ENCODE measurements around the gene DIP2A.

The DIP2A gene

DNA sequence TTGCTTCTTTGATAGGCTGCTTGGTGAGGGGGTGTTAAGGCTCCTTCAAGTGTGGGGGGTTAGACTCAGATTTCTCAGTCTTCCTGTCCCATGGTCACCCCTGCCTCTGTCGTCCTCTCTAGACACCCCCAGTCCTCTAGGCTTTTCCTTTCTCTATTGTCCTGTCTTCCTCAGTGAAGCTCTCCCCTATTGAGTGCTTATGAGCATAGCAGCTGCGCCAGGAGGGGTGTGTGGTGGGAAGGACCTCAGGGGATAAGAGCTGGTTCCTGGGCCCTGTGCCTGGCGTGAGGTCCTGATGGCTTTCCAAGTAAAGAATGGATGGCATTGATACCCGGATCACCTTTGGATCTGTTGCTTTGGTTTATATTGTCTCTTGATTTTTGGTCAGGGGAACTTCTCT lies 69.1 kb downstream of the DIP2A start:
- no peak for DNase-seq (ENCODE audit: low read depth)

DNA sequence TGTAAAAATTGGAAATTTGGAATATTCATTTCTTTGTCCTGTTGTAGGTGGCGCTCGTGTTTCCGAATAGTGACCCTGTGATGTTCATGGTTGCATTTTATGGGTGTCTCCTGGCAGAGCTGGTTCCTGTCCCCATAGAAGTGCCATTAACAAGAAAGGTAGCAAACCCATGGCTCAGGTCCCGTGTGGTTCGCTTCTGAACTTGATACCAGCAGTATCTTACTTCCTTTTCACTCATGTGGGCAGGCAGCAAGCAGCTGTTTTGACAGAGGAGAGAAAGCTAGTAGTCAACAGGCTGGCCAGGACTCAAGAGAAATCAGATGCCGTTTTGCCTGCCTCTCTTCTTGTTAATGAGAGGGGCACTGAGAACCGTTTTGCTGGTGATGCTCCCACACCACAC lies 73.4 kb downstream of the DIP2A start:
- no peak for DNase-seq (ENCODE audit: low read depth)

DNA sequence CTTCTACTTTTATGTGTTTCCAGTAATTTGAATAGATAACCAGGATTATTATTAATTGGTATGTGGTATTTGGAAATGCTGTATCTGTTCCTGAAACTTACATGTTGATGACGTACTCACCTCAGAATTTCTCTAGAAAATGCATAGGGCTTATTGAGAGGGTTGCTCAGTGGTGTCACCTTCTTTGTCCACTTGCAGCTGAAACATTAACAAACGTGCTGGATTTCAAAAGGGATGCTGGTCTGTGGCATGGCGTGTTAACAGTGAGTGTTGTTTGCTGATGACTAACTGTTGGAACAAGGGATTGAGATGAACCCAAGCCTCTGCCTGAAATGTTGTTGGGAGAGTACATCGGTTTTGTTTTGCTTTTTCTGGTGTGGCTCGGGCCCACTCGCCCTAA lies 78.3 kb downstream of the DIP2A start:
- no peak for DNase-seq (ENCODE audit: low read depth)

DNA sequence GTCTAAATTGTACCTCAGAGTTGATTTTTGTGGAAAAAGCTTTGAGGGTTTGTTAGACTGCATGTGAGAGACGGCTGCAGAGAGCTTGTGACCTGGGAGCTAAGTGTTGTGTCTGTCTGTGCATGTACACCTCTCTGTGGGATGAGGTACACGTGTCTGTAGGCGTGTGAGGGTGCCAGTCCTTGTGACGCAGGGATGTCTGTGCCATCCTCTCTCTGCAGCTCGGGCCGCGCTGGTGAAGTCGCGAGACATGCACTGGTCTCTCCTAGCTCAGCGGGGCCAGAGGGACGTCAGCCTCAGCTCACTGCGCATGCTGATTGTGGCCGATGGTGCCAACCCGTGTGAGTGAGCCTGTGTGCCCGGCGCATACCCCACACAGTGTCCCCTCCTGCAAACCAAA lies 79.6 kb downstream of the DIP2A start:
- no peak for DNase-seq (ENCODE audit: low read depth)

DNA sequence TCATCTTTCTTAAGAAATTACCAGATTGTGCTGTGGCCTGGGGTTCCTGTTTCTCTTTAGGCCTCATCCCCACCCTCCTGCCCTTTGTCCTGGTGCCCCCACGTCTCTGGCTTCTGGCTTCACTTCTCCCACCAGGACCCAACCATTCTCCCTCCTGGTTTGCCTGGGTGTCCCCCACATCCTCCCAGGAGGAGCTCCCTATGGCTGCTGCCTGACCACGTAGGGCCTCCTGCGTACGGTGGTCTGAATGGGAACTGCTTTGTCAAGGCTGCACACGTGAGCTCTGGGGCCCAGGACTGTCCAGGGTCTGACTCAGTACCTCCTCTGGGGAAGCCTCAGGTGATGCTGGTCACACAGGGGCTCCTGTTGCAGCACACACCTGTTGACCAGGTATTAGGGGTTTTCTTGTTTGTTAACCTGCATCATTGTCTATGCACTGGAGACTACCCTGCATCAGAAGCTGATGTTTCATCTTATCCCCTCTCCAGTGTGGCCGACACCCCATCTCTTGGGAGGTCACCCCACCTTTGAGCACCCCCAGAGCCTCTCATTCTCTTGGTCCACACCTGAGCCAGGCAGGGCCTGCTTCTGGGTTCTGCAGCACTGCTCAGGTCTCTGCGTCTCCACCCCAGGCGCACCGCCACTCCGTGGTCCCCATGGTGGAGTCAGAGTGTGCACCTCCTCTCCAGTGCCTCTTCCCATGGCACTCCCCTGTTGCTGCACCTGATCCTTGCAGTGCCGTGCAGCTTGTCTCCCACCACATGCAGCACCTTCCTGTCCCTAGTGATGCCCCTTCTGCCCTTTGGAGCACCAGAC lies 80.4 kb downstream of the DIP2A start:
- DNase-seq (ENCODE audit: low read depth), result no peak

DNA sequence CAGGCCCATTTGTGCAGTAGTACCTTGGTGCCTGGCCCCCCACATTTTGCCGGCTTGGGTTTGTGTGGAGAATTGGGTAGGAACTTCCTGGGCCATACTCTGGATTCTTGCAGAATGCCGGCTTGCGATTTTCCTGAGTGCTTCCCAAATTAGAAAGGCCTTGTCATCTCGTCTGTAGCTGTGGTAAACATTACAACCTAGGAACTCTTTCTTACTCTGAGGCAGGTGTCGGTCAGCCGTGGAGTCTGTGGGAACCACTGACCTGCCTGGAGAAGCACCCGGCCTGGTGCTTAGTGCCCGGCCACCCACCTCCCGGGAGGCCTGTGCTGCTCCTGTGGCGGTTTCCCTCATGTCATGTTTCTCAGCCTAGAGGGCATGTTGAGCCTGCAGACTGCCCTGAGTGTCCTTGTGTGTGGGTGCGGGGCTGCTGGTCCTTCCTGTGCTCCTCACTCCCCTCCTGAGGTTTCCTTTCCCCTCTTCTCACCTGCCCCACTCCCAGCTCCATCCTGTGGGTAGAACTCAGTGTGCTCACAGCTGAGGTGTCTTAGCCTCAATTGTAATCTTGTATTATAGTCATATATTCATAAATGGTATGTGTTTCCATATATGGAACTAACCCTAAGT lies 81.5 kb downstream of the DIP2A start:
- no peak for DNase-seq (ENCODE audit: low read depth)

DNA sequence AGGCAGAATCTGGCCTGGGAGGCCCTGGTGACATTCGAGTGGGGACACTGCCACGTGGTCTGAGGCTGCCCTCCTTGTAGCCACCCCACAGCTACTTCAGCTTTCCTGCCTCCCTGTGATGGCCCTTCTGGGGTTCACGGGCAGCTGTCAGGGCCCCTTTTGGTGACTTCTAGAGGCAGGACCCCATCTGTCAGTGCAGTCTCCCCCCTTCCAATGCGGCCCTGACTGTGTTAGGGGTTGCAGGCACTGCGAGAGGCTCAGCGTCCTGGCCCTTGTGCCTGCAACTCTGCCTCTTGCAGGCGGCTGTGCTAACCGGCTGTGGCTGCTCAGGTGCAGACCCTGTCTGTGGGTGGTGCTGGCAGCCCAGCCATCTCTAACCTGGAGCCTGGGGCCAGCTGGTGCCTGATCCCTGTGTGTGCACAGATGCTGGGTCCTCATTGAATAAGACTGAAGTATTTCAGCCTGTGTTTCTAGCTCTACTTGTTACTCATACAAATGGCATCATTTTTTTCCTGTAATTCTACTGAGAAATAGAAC lies 84.0 kb downstream of the DIP2A start:
- no peak for DNase-seq (ENCODE audit: low read depth)

DNA sequence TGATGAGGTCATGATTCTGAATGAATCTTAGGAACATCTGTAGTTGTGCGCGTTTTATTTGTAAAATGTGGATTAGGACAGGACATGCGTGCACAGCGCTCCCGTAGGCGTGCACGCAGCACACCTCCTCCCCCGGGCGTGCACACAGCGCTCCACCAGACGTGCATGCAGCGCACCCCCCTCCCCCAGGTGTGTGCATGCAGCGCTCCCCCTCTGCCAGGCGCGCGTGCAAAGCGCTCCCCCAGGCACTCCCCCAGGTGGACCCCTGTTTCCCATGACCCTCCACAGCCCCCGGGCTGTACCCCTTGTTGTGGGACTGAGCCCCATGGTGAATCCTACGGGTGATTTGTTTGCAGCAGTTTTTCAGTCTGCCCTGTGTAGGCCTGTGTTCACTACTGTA lies 84.6 kb downstream of the DIP2A start:
- DNase-seq (ENCODE audit: low read depth), result no peak

DNA sequence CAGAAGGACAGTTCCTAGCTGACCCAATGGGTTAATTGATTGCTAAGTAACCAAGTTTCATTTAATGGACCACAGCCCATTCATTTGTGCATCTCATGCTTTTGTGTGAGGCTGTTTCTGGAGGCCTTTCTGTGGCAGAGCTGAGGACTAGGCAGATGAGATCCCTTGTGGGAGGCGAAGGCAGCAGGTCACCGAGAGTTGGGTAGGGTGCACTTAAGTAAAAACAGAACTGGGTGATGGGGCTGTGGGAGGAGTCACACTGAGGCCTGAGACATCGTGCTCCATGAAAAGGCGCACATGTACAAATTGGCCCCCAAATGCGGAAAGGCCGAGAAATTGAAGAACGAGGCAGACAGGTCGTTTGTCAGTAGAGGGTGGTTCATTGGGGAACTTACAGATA lies 85.3 kb downstream of the DIP2A start:
- DNase-seq (ENCODE audit: low read depth), result no peak

DNA sequence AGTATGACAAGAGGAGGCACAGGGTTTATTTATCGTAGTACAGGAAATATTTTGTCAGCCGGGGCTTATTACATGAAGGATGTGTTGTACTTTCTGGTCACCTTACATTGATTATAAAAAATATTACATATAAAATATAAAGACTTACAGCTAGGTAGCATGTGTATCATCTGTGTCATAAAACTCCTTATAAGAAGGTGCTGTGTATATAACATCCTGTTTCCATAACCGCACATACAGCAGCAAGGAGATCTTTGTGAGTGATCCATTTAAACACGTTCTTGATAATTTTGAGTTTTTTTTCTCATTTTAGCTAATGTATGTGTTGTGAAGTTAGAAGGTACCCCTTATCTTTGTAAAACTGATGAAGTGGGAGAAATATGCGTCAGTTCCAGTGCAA lies 86.1 kb downstream of the DIP2A start:
- no peak for DNase-seq (ENCODE audit: low read depth)

DNA sequence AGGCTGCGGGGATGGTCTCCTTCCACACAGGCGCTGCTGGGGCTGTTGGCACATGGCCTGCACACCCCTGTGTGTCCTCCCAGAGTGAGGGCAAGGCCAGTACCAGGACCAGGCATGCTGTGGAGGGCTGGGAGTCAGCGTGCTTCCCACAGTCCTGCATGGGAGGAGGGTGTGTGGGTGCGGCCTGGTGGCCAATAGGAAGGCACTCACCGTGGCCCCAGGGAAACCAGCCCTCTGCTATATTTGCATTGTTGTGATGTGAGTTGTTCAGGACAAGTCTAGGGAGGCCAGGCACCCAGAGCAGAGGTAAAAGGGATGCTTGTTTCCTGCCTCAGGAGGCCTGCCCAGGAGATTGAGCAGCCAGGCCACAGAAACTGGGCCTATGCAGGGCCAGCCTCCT lies 86.7 kb downstream of the DIP2A start:
- no peak for DNase-seq (ENCODE audit: low read depth)

DNA sequence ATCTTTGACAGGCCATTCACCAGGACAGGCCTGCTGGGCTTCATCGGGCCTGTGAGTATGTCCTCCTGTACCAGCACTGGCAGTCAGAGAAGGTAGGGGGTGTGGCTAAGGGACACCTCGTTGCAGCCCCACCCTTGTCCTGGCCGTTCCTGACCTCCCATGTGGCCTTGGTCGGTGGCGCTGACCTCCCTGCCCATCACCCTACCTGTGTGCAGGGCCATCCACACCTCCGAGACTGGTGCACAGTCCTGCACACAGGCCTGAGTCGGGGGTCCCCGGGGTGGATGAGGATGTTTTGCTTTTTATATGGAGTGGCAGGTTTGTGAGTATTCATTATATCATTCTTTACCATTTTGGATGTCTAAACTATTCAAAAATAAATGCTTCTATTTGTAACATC lies 87.2 kb downstream of the DIP2A start:
- DNase-seq (ENCODE audit: low read depth), result no peak

DNA sequence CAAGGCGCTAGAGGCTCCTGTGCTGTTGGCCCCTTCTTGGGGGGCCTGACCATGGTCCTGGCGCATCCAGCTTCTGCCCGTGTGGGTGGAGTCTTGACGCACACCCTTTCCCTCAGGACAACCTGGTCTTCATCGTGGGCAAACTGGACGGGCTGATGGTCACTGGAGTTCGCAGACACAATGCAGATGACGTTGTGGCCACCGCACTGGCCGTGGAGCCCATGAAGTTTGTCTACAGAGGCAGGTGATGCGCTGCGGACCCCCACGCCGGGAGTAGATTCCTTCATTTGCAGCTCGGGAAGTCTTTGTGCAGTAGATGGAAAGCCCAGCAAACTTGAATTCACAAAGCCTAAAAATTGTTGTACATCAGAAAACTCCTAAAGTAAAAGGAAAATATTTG lies 88.1 kb downstream of the DIP2A start:
- DNase-seq (ENCODE audit: low read depth), result no peak

DNA sequence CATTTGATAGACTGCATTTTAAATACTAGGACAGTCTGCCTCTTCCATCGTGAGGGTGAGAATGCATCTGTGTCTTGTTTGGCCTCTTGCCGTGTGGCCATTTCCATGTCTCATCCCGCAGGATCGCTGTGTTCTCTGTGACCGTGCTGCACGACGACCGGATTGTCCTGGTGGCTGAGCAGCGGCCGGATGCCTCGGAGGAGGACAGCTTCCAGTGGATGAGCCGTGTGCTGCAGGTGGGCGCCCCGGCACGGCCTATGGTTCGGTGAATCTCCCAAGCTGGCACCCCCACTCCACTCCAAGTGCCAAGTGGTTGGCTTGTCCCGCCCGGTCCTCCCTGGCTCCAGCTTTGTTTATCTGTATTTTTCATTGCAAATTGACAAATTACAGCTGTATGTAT lies 91.0 kb downstream of the DIP2A start:
- no peak for DNase-seq (ENCODE audit: low read depth)

DNA sequence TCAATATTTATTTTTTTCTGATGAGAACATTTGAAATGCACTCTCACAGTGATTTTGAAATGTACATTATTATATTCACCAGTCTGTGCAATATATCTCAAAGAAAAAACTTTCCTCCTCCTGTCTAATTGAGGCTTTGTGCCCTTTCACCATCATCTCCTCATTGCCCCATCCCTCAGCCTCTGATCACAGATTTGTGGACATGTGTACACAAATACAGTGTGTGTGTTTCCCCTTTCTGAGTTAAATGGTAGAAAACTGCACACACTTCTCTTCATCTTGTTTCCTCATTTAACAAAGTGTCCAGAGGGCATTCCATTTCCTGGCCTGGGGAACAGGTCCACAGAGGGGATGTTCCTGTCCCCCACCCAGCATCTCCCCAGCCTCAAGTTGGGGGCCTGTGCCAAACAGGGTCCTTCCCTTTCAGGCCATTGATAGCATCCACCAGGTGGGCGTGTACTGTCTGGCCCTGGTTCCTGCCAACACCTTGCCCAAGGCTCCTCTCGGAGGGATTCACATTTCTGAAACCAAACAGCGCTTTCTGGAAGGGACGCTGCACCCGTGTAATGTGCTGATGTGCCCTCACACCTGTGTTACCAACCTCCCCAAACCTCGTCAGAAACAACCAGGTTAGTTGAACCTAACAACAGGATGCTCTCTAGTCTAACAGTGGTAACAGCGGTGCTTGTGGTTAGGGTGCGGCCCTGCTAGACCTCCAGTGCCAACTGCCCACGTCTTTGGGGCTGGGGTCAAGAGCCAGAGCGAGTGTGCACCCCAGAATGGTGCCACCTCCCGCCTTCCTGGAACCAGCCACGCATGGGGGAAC lies 91.6 kb downstream of the DIP2A start:
- DNase-seq (ENCODE audit: low read depth), result peak; percentile 13

DNA sequence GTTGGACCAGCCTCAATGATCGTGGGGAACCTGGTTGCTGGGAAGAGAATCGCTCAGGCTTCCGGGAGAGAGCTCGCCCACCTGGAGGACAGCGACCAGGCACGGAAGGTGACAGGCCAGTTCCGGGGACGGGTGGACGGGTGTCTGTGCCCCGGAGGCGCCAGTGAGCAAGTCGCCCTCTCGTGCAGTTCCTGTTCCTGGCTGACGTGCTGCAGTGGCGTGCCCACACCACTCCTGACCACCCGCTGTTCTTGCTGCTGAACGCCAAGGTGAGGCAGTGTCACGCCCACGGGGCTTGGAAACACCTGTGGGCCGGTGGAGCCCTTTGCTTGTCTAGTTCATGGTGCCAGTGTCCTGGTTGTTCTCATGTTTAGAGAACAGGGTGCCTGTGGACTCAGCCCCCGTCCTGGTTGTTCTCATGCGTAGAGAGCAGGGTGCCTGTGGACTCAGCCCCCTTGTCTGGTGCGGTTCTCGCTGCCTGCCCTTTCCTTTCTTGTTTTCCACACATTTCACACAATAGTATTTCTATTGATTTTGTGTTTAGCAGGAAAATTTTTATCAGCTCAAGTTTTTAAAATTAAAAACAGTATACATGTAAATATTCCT lies 93.0 kb downstream of the DIP2A start:
- no peak for DNase-seq (ENCODE audit: low read depth)

DNA sequence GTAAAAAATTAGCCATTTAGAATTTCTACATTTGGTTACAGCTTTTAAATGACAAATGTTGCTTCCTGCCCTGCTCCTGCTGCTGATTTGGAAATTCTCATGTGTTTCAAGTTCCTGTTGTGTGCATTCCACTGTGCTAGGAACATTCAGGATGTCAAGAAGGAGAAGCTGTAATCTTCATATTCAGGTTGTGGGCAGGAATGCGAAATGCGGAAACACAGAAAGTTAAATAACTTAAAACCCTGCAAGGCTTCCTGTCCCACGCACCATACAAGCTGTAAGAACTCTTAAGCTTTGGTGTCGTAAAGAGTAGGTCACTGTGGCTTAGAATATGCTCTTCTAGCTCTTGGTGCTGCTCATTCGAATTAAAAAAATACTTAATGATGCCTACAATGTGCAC lies 93.6 kb downstream of the DIP2A start:
- DNase-seq (ENCODE audit: low read depth), result no peak

DNA sequence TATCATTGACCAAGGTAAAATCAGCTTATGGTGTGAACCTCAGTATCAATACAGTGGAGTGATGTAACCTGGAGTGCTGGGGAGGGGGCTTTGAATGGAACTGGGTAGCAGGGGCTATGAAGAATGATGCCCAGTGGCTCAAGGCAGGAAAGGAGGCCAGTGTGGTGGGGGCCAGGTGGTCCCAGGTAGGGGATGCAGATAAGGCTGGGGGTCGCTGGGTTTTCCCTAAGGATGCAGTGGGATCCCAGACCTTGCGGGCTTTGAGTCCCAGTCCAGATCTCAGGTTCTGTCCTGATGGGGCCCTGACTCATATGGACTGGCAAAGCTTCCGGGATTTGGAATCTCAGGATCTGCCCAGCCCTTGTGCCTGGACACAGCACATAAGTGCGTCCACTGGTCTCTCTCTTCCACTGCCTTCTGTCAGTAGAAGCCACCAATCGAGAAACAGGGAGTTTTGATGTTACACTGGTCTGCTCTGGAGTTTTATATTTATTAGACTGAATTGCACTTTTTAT lies 94.2 kb downstream of the DIP2A start:
- no peak for DNase-seq (ENCODE audit: low read depth)

DNA sequence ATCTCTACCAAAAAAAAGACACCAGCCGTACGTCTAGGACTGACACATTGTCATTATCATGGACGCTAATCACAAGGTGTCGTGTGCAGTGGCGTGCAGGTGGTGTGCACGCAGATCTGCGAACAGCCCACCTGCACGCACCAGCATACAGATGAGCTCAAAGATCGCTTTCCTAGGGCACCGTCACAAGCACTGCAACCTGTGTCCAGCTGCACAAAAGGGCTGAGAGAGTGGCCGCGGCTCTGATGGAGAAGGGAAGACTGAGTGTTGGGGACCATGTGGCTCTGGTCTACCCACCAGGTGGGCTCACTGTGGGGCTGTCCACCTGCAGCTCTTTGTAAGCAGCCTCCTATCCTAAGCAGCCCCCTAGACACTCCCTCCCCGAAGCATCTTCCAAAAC lies 95.3 kb downstream of the DIP2A start:
- no peak for DNase-seq (ENCODE audit: low read depth)

DNA sequence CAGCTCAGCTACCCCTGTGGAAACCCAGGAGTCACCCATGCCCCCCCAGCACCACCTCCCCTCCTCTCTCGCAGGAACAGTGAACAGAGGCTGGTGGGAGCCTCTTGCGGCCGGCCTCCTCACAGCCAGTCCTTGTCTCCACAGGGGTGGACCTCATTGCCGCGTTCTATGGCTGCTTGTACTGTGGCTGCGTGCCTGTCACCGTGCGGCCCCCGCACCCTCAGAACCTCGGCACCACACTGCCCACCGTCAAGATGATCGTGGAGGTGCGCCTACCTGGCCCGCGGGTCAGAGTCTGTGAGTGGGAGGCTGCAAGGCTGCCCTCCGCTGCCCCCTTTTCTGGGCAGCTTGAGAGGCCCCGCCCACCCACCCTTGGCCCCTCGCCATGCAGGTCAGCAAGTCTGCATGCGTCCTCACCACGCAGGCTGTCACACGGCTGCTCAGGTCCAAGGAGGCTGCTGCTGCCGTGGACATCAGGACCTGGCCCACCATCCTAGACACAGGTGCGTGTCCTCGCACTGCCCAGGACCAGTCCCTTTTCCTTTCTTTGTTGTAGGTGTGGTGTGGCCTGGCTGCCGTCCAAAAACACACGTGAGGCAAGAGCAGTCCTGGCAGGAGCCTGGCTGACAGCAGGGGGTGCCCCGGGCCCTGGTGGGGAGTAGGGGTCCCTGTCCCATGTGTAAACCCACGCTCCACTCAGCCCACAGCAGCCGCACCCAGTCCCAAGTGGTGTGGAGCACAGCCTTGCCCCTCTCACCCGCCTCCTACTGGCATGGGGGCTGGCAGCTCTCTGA lies 95.9 kb downstream of the DIP2A start:
- DNase-seq (ENCODE audit: low read depth), result no peak

DNA sequence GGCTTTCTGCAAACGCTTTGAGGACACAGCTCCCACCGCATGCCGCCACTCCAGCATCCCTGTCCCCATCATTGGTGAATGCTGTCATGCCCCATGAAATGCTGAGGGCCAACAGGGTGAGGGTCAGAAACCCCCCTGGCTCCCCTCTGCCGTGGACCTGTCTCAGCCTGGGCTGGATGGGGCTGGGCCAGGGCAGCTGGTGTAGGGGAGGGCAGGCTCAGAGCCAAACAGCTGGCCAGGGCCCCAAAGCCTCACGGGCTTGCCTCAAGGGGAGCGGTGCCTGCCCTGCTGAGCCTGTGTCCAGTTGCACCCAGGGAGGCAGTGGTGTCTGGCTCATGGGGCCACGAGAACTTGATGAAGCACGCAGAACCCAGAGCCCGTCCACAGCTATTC lies 96.5 kb downstream of the DIP2A start:
- DNase-seq (ENCODE audit: low read depth), result no peak

Measured in stimulated activated CD4-positive, alpha-beta T cell treated with anti-CD3 and anti-CD28 coated beads, Interleukin-2, amount 100 ng/mL, for 4 hours (primary cell).